ENCODE results near the gene GULP1.
A peak's percentile ranks its signal among the peaks of the same experiment; 100 is the strongest.
"Not testable (repeated sequence)": the region's sequence is repeated elsewhere in the genome, so short reads cannot be mapped to it uniquely, and the experiment has no call there.

The GULP1 gene, protein sequence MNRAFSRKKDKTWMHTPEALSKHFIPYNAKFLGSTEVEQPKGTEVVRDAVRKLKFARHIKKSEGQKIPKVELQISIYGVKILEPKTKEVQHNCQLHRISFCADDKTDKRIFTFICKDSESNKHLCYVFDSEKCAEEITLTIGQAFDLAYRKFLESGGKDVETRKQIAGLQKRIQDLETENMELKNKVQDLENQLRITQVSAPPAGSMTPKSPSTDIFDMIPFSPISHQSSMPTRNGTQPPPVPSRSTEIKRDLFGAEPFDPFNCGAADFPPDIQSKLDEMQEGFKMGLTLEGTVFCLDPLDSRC

DNA sequence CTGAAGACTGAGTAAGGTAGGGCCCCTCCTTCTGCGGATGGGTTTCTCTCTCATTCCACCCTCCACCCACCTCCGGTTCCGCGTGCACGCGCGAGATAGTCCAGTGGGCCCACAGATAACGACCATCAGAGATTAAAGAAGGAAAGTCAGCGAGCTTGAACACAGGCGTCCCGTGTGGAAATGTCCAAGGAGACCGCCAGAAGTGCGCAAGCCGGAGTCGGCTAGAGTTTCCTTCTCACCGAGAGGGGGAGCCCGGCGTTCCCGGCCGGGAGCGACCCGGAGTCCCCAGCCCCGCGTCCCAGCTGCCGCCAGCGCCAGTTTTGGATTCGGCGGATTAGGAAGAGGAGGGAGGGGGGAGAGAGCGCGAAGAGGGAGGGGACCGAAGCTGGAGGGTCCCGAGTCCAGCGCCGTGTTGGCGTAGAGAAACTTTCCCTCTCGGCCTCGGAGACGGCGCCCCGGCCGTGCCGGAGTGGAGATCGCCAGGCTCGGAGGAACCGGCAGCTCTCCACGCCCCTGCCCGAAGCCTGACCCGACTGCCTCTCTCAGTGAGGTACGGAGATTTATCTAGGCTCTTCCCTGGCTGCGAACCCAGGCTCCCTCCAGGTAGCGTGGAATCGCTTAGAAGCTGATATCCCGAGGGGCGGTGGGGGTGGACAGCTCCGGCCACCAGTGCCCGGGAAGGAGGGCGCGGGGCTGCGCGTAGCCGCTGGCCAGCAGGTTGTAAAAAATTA is at the start of gene GULP1:
GULP1 (plus strand) TSS at position 258 of the 731 bp plus-strand sequence. CDS start 185,829 bp downstream, outside the sequence.
- peak; percentile 8 for DNase-seq

DNA sequence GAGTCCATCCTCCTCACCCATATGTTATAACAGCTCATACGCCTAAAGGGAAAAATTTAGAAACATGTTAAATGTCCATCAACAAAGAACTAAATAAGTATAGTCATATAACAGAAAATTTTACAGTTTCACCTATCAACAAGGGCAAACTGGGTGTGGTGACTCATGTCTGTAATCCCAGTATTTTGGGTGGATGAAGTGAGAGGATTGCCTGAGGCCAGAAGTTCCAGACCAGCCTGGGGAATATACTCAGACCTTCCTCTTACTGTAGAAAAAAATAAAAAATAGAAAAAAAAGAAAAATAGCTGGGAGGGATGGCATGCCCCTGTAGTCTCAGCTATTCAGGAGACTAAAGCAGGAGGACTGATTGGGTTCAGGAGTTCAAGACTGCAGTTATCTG is 48.3 kb upstream of the GULP1 start:
- DNase-seq: no peak

DNA sequence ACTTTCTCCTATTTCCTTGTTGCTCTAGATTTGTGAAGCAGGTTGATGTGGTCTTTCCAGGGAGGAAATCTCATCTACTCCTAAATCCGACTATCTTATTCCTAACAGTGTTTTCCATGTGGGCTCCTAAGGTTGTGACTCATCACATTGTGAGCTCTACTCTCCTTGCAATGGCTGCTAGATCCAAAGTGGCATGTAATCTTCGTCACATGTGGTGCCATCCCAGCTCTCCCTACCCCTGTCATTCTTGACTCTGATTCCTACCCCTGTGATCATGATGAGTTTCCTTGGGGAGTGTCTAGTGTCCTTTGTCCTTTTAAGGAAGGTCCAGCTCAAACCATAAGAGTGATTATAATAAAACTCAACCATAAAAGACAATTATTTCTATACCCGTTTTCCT is 47.3 kb upstream of the GULP1 start:
- DNase-seq: no peak

DNA sequence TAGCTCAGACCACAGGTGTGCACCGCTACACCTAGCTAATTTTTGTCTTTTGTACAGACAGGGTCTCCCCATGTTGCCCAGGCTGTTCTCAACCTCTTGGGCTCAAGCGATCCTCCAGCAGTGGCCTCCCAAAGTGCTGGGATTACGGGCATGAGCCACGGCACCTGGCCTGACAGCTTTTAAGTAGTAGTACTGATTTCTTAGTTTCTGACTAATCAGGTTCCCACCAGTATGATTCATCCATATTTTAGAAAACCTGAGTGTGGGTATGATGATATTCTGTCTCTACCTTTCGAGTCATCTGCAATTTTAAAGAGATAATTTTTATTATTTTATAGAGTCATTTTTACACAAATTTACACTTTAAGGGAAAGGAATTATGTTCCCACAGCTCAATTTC is 46.4 kb upstream of the GULP1 start:
- DNase-seq: no peak

DNA sequence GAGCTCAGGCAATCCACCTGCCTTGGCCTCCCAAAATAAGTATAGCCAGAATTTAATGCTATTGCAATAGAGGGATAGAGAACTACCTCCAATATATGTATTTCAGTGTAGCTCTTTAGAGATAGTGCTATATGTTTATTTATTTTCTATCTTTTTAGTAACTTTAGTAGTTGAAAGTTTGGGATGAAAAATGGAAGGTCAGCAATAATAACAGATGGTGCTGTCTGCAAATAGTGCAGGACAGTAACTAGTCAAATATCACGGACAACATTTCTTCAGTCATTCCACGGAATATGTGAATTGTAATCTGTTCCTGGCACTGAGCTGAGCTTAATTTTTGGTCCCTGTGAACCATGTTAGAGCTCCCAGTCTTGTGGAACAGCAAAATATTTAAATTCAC is 43.2 kb upstream of the GULP1 start:
- DNase-seq: no peak

DNA sequence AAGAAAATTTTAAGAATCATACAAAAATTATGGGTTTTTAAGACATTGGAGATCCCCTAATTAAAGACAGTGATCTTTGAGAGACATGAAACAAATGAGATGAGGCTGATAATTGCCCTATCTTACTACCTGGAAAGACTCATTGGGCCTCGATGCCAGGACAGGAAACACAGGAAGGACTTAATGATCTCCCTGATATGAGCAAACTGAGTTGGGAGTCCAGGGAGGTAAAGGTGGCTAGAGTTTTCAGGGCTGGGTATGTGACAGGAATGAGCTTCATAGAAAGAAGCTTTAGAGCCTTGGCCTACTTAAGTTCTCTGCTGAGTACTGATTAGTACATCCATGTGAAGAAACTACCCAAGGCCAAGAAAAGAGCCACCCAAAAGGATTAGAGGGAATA is 40.6 kb upstream of the GULP1 start:
- DNase-seq: no peak

DNA sequence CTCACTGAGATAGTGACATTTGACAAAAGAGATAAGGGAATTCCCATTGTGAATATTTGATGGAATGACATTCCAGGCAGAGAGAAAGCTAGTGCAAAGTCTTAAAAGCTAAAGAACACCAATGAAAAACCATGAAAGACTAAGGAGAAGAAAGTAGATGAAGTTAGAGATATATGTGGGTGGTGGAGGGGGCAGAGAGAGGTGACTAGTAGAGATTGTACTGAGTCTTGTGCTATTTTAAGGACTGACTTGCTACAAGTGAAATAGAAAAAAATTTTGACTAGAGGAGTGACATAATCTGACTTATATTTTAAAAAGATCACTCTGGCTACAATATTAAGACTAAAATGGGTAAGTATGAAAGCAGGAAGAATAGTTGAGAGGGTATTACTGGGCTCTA is 35.3 kb upstream of the GULP1 start:
- DNase-seq: no peak

DNA sequence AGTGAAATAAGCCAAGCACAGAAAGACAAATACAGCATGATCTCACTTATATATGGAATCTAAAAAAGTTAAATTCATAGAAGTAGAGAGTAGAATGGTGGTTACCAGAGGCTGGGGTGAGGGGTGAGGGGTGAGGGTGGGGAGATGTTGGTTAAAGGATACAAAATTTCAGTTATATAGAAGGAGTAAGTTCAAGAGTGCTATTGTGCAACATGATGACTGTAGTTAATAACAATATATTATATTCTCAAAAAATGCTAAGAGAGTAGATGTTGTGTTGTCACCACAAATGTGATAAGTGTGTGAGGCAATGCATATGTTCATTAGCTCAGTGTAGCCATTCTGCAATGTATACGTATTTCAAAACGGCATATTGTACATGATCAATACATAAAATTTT is 26.4 kb upstream of the GULP1 start:
- no peak for DNase-seq

DNA sequence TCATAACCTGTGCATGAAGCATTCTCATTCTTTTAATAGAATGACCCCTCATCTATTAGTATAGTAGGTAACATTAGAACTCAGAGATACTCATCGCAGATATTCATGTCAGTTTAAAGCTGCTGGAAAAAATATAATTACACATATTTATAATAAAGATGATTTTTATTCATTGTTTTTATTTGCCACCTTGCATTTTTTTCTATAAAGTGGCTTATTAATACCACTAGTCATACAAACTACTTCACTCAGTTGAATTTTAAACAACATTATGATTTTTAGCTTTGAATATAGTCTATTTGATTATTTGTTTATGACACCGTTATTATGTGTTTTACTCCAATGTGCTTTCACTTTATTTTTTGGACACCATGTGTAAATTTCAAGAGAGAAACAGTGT is 23.9 kb upstream of the GULP1 start:
- DNase-seq: no peak

DNA sequence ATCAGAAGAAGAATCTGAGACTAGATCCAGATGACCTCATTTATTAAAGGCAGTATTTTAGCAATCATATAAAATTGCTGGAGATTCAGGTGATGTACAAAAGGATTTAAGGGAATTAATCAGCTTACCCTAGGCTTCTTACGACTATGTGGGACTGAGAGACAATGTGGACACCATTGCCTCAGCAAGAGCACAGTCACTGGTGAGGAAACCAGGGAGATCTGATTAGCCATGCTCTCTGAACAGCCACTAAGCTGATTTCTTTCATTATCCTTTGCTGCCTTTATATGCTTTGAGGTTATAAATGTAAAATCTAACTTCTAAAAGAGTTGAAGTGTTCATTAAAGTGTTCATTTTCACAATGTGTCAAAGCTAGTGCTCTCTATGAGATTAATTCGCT is 22.7 kb upstream of the GULP1 start:
- no peak for DNase-seq

DNA sequence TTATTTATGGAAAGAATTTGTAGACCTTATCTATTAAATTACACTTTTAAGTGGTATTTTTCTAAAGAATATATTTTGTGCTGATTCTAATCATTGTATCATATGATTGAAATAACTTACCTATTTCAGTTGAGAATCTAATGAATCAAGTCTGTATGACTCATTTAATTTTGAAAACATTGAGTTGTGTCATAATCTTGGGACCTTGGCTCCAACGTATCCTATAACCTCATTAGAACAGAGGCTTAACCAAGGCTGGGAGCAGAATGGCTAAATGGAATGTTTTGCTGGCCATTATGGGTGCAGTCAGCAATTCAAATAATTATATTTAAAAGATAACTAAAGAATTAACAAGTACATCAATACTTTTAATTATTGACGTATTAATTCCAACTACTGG is 19.6 kb upstream of the GULP1 start:
- DNase-seq: no peak

DNA sequence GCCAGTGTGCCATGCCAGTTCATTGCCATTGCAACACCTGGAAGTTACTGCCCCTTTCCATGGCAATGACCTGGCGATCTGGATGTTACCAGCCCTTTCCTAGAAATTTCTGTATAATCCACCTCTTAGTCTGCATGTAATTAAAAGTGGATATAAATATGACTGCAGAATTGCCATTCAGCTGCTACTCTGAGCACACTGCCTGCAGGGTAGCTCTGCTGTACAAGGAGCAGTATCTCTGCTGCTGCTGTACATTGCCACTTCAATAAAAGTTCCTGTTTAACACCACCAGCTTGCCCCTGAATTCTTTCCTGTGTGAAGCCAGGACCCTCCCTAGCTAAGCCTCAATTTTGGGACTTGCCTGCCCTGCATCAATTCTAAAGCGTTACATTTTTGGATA is 17.4 kb upstream of the GULP1 start:
- no peak for DNase-seq

DNA sequence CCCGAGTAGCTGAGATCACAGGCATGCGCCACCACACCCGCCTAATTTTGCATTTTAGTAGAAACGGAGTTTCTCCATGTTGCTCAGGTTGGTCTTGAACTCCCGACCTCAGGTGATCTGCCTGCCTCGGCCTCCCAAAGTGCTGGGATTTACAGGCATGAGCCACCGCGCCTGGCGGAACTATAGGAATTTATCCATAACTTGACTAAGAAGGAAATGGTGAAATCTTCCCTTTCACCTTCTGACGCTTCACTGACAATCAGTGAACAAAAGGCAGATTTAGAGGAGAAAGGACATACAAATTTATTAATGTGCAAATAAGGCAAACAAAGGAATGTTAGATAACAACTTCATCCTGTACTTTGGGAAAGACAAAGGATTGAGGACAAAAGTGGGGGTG is 15.4 kb upstream of the GULP1 start:
- no peak for DNase-seq

DNA sequence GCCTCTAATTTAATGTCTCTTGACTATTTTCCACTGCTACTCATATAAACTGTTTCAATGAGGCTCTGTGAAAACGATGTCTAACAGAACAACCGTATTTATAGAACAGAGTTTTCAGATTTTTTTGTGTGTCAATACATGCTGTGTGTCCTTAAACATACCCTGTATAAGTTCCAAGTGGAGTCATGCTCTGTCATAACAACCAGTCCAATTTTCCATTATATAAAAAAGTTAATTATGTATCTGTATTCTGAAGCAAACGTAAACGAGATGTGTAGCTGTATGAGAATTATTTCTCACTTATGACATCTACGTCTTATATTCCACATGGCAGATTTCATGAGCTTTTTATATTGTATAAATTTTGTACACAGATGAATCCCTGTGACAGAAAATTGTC is 13.9 kb upstream of the GULP1 start:
- no peak for DNase-seq

DNA sequence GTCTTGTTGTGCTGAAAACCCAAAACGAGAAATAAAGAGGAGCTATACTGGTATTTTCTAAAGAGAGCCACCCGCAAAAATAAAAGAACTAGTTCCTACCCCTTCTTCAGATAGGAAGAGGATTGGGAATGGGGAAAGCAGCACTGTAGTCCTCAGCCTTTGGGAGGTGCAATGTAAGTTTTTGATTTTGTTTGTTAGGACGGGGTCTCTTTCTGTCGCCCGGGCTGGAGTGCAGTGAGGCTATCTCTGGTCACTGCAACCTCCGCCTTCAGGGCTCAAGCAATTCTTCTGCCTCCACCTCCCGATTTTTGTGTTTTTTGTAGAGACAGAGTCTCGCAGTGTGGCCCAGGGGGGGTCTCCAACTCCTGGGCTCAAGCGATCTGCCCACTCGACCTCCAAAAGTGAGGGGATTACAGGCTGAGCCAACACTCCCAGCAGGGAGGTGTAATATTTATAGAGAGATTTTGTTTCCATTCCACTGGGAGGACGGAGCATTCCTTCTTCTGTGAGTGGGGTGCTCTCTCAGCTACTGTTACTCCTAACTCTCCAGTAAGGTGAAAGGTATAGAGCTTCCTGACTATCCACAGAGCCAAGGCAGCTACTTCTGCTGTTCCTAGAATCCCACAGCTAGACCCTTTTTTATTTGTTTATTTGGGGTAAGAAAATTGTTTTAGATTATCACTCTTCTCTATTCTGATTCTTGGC is 13.1 kb upstream of the GULP1 start:
- no peak for DNase-seq

DNA sequence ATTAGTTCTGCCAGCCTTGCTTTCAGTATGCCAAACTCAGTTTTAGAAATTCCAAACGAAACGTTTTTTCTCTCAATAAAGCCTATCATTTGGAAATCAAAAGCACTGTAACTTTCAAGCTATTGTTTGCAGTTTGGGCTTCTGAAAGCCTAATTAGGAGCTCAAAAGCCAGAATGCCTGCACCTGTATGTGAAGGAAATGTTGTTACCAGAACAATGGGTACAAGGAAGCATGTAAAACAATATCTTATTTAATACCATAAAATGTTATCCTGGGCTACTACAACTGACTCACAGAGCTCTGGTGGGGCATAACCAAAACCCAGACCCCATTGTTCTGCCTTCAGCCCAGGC is 12.6 kb upstream of the GULP1 start:
- no peak for DNase-seq

DNA sequence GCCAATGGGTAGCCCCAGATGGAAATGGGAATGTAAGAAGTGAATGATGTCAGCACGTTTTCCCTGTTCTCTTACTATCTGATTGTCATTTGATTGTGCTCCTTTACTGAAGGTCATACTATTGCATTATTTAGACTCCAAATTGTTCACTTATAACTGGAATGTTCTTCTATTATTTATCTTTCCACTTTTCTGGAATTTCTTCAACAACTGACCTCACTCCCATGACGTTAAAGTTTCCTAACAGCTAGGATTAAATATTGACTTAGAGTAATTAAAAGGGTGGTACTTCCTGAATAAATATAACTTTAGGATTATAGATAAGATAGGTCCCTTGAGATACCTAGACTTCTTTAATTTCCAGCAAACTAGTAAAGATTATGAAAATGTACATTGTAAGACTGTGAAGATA is 10.9 kb upstream of the GULP1 start:
- no peak for DNase-seq

DNA sequence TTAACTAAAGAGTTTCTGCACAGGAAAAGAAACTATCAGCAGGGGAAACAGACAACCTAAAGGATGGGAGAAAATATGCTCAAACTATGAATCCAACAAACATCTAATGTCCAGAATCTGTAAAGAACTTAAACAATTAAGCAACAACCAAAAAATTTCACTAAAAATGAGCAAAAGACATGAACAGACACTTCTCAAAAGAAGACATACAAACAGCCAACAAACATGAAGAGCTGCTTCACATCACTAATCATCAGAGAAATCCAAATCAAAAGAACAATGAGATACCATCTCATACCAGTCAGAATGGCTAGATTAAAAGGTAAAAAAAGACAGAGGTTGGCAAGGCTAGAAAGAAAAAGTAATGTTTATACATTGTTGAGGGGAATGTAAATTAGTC is 8.8 kb upstream of the GULP1 start:
- no peak for DNase-seq

DNA sequence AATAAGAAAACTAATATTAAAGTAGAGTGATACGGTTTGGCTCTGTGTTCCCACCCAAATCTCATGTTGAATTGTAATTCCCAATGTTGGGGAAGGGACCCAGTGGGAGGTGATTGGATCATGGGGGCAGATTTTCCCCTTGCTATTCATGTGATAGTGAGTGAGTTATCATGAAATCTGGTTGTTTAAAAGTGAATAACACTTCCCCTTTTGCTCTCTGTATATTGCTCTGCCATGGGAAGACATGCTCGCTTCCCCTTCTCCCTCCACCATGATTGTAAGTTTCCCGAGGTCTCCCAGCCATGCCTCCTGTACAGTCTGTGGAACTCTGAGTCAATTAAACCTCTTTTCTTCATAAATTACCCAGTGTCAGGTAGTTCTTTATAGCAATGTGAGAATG is 7.4 kb upstream of the GULP1 start:
- not testable (repeated sequence) for DNase-seq

DNA sequence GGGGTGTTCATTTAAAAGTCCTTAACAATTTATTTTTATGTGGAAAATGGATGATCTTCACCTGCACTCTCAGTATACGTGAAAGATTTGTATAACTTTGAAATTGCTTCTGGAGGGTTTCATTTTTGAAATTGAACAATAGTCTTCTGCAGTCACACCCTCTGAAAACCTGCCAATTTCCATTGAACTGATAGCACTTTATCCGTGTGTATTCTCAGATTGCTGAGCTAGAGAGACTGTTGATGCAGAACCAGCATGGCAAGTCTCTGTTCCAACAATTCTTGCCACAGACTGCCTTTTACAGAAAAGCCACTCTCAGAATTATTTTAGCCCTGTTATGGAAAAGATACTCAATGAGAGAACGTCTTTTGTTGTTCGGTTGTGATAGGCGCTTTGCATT is 6.6 kb upstream of the GULP1 start:
- no peak for DNase-seq

DNA sequence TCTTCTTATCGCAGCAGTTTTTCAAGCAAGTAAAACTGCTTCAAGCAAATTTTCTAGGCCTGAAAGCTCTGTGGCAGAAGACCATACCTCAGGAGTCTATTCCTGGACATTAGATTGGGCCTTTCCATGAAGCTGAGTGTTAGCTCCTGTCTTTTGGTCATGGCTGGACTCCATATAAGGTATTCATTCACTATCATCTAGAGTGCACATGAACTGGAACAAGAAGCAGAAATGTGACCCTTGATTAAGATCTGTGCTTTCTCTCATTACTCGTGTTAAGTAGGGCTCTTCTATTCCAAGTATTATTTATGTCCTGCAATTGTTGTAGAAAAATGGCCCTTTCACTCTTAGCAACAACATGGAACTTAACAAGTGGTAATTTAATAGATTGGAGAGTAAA is 5.9 kb upstream of the GULP1 start:
- no peak for DNase-seq

DNA sequence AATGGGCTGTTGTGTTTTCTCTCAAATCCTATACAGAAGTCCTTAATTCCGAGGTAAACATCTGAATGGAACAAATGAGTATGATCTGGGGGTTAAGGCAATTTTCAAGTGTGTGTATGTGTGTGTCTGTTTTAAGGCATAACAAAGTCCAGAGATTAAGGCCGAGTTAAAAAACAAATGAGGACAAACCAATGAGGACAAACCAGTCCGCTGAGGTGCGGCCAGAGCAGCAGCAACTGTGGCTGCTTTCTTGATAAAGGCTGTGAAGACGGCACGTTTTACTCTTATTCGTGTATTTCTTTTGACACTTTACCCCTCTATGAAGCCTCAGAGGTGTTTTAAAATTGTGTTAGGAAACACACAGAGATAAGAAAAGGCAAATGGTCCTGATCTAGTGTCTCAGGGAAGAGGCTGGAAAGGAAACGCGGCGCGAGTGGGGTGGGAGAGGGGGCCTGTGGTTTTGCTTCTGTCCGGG is 495 bp upstream of the GULP1 start:
- no peak for DNase-seq

DNA sequence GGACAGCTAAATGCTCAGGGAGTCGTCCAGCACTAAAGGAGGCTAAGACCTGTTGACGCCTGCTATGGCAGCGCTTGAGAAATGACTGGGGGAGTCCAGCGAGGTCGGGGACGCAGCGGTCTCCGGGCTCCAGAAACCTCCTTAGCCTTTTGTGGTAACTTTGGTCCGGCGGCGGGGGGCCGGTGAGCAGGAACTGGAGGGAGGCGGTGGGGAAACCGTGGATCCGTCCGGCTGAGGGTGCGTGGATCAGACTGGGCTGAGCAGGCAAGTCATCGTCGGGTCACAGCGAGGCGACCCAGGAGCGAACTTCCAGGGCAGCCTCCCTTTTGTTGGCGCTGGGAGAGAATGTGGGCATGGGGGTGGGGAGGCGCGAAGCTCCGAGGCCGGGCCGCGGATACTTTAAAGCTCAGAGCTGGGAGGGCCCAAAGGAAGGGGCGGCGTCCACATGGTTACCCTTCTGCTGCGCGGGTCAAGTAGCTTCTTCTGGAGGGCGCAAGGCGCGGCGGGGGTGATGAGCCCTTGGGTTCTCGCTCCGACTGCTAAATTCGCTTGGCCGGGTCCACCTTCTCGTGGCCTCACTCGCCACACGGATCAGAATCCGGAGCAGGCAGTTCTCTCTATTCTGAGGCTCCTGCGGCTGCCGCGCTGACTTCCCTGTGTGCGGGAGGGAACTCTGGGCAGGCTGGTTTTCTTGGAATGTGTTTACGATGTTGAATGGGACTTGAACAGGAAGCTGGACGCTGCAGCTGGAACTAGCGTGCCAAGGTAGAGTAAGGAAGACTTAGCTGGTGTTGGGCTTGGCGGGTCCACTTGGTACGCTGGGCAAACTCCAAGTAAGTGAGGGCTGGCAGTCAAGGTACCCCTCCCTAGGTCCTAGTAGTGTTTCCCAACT is 920 bp downstream of the GULP1 start:
- DNase-seq: no peak

Measured in NCI-H2171 treated with DMSO at 0.1 percent for 48 hours (cell line).